Activated B cell treated with CpG ODN at 0.5 μM for 24 hours (primary cell): ENCODE data around the gene AGAP1. TPM values are rescaled to one million over a fixed set of nuclear protein-coding genes. Genes with fewer than 3 reads are reported as not detected.

Experiments used
- ATAC-seq: fragments of 200-7000 bp; cut with Tn5 transposase; one replicate; pipeline ENCODE4 v1.10.0; 2021; ENCODE audit warnings: low read depth, mild to moderate bottlenecking, moderate library complexity
- CTCF ChIA-PET: fragments of 350-600 bp; sonication (Branson Sonifier 250); formaldehyde crosslinking; loops from one replicate; lab custom pipeline; 2021; ENCODE audit warnings: antibody characterized with exemption; lab: Charles Lee
- POLR2A ChIA-PET: fragments of 350-600 bp; sonication (Branson Sonifier 250); formaldehyde crosslinking; loops from one replicate; lab custom pipeline; 2021; ENCODE audit warnings: antibody characterized with exemption; lab: Charles Lee
- DNase-seq: peaks from one replicate; pipeline ENCODE4 v3.0.0; 2022
- H3K27ac Mint-ChIP-seq: one replicate; pipeline ENCODE4 v1.8.0; 2020; ENCODE audit warnings: mixed read lengths
- H3K27me3 Mint-ChIP-seq: one replicate; pipeline ENCODE4 v1.8.0; 2021; ENCODE audit warnings: mixed read lengths
- H3K36me3 Mint-ChIP-seq: one replicate; pipeline ENCODE4 v1.8.0; 2021; ENCODE audit warnings: low read depth, mixed read lengths
- H3K4me1 Mint-ChIP-seq: one replicate; pipeline ENCODE4 v1.8.0; 2021; ENCODE audit warnings: mixed read lengths
- H3K4me3 Mint-ChIP-seq: one replicate; pipeline ENCODE4 v1.8.0; 2020; ENCODE audit warnings: mild to moderate bottlenecking, mixed read lengths
- H3K9me3 Mint-ChIP-seq: one replicate; pipeline ENCODE4 v1.8.0; 2020; ENCODE audit warnings: mixed read lengths
- intact Hi-C: fragments of 100-400 bp; cut with micrococcal nuclease; formaldehyde crosslinking; loops from one replicate; pipeline ENCODE4 v1.15.1; 2024
- total RNA-seq: library from RNA; stranded (reverse); gene quantifications from 2 replicates; pipeline ENCODE4 v1.2.3, GENCODE V29; 2022
- TF ChIP-seq, protein P1 (sequence below): fragments of 200-600 bp; IDR thresholded peaks from one replicate; pipeline ENCODE4 v1.8.0; 2022; ENCODE audit warnings: antibody characterized with exemption, mild to moderate bottlenecking

The AGAP1 gene
- total RNA-seq, 1 donor from 2014 or later, result not detected

DNA sequence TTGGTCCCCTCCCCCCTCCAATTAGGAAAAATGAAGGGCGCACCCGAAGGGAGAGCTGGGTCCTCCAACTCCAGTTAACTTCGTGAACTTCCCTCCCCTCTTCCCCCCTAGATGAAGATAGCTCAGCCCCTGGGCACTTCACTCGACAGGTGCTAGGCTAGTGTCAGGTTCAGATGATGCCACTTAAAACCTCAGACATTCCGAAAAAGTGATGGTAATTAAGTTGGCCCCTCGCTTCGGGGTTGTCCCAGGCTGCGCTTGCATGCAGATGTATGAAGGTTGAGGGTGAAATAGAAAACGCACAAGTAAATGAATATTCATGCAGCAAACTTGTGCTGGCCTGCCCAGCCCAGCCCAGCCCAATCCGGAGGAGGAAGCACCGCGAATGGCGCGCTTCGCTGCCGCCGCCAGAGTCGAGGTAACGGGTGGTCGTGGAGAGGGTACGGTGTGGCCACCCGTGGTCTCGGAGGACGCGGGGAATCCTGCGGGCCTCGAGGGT, 677.4 kb downstream of the AGAP1 start:
- ChIA-PET POLR2A (no interaction called here), CTCF (no interaction called here)
- TF ChIP-seq, protein P1, sequence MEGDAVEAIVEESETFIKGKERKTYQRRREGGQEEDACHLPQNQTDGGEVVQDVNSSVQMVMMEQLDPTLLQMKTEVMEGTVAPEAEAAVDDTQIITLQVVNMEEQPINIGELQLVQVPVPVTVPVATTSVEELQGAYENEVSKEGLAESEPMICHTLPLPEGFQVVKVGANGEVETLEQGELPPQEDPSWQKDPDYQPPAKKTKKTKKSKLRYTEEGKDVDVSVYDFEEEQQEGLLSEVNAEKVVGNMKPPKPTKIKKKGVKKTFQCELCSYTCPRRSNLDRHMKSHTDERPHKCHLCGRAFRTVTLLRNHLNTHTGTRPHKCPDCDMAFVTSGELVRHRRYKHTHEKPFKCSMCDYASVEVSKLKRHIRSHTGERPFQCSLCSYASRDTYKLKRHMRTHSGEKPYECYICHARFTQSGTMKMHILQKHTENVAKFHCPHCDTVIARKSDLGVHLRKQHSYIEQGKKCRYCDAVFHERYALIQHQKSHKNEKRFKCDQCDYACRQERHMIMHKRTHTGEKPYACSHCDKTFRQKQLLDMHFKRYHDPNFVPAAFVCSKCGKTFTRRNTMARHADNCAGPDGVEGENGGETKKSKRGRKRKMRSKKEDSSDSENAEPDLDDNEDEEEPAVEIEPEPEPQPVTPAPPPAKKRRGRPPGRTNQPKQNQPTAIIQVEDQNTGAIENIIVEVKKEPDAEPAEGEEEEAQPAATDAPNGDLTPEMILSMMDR, result no peak
- no peak overlapping the region for H3K4me3 Mint-ChIP-seq
- no peak overlapping the region for H3K27ac Mint-ChIP-seq
- no peaks in the 10 kb centered on the region for H3K36me3 Mint-ChIP-seq
- ATAC-seq (no peak), DNase-seq (no peak)
- peaks cover 7% of the 10 kb centered on the region for H3K4me1 Mint-ChIP-seq
- peaks cover 64% of the 10 kb centered on the region for H3K27me3 Mint-ChIP-seq
- H3K9me3 Mint-ChIP-seq, result no peaks in the 10 kb centered on the region
- intact Hi-C loops, result no loop called here

DNA sequence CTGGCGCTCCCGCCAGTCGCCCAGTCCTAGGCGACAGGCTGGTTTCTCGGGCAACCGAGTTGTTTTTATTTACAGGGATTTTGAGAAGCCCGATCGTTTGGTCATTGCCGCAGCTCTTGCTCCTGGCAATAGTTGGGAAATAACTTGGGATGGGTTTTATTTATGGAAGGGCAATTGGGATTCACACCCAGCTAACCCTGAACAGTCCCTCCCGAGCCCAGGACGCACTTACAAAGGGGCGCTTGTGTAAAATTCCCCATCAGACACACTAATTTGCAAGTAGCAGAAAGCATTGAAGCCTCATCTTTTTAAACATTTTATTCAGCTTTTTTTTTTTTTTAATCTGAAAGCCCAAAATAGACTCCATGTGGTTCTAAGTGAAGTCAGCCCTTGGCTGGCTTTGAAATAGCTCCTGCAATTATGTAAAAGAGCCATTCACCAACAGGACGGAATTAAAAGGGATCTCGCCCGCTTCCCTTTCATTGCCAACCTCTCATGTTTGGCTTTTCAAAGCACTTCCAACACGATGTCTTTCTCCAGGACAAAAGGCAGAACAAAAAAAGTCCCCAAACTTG, 677.9 kb downstream of the AGAP1 start:
- DNase-seq (no peak), ATAC-seq (no peak)
- Mint-ChIP-seq H3K4me3 (no peak overlapping the region), H3K27me3 (peaks cover 62% of the 10 kb centered on the region), H3K36me3 (no peaks in the 10 kb centered on the region), H3K27ac (no peak overlapping the region), H3K9me3 (no peaks in the 10 kb centered on the region), H3K4me1 (peaks cover 2% of the 10 kb centered on the region)
- TF ChIP-seq, protein P1, result no peak
- intact Hi-C loops, result no loop called here
- POLR2A ChIA-PET, result no interaction called here
- CTCF ChIA-PET, result no interaction called here

DNA sequence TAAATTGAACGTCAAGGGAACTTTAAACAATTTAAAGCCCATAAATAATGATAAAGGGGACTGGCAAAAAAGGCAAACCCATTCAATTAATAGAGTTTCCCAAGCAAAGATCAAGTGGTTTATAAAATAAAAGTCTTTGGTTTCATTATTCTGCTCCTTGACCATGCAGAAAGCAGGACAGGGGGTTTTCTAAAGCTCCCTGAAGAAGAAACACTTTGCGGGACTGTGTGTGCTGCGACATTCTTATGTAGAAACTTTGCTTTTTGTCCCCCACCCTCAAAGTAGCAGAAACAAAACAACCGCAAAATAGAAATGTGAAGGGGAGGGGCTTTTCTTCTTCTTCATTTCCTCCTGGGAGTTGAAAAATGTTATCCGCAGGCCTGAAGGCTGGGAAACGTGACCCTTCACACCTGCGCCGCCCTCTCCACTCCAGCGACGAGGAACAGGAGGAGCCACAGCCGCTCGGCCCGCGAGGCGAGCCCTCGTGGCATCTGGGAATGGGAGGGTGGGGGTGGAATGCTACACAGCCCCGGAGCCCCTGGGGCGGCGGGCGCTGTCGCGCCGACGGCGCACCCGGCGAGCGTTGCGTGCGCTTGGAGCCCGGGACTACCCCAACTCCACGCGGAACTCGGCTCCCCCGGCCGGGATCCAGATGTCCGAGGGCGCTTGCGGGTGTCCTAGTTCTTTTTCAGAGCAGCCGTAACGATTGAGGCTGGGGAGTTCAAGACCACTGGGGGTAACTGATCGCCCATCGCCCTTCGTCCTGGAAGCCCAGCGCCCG, 678.6 kb downstream of the AGAP1 start:
- ATAC-seq (no peak), DNase-seq (no peak)
- no peaks in the 10 kb centered on the region for H3K4me1 Mint-ChIP-seq
- no peaks in the 10 kb centered on the region for H3K9me3 Mint-ChIP-seq
- CTCF ChIA-PET, result no interaction called here
- TF ChIP-seq, protein P1, result no peak
- POLR2A ChIA-PET, result no interaction called here
- no peak overlapping the region for H3K27ac Mint-ChIP-seq
- H3K4me3 Mint-ChIP-seq, result no peak overlapping the region
- intact Hi-C loops, result no loop called here
- no peaks in the 10 kb centered on the region for H3K36me3 Mint-ChIP-seq
- H3K27me3 Mint-ChIP-seq, result peaks cover 62% of the 10 kb centered on the region

DNA sequence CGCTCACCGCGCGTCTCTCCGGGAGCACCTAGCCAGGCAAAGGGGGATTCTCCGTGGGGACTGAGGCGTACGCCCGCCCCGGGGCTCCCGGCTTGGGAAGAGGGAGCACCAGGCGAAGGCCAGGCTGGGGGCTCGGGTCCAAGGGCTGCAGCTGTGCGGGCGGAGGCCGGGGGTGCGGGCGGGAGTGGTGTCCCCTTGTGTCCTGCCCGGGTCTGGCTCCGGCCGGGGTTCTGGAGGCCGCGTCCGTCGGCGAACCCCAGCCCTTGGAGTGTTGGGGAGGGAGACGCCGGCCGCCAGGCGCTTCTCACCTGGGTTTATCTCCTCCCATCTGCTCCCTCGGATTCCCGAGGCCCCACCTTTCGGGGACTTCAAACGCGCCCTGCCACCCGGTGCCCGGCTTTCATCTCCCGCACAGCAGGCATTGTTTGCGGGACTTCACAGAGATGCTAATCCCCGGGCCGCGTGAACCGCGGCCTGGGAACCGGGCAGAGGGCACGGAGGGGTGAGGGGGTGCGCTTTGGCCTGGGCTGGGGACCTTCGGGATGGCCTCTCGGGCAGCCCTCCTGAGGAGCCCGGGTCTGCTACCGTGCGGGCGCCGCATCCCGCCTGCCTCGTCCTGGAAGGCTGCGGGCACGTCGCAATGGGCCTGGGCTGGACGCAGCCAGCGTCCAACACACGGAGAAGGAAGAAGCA, 679.3 kb downstream of the AGAP1 start:
- no peaks in the 10 kb centered on the region for H3K4me1 Mint-ChIP-seq
- POLR2A ChIA-PET, result no interaction called here
- TF ChIP-seq, protein P1, result no peak
- H3K9me3 Mint-ChIP-seq, result no peaks in the 10 kb centered on the region
- intact Hi-C loops, result no loop called here
- no peak overlapping the region for H3K4me3 Mint-ChIP-seq
- DNase-seq, result no peak
- peaks cover 62% of the 10 kb centered on the region for H3K27me3 Mint-ChIP-seq
- CTCF ChIA-PET, result no interaction called here
- no peak overlapping the region for H3K27ac Mint-ChIP-seq
- ATAC-seq, result no peak
- H3K36me3 Mint-ChIP-seq, result no peaks in the 10 kb centered on the region
